NCI-H524 (cell line): Measurements from ENCODE around the gene NRCAM.

ENCODE experiments used
- DNase-seq, 2 experiments: peaks; one replicate each; lab custom pipeline; 2025; lab: John Stamatoyannopoulos, UW

NRCAM gene

GRCh38 chr7:108424013-108424412 lies 32.2 kb downstream of the NRCAM start:
- DNase-seq: no peak

- DNase-seq: no peak
Observed at GRCh38 chr7:108423089-108423989, 32.9 kb downstream of the NRCAM start.

- DNase-seq: peak in 1 of 2 experiments; percentile 24
Observed at GRCh38 chr7:108421720-108422331, 34.4 kb downstream of the NRCAM start.

GRCh38 chr7:108419961-108420908 lies 36.0 kb downstream of the NRCAM start:
- DNase-seq: no peak

GRCh38 chr7:108418946-108419345 lies 37.3 kb downstream of the NRCAM start:
- DNase-seq: peak; percentile 81 to 95

- DNase-seq: no peak
Observed at GRCh38 chr7:108417926-108418325, 38.3 kb downstream of the NRCAM start.

- DNase-seq: no peak
Observed at GRCh38 chr7:108417144-108417543, 39.1 kb downstream of the NRCAM start.

- no peak for DNase-seq
Observed at GRCh38 chr7:108415821-108416536, 40.3 kb downstream of the NRCAM start.

GRCh38 chr7:108415084-108415483 lies 41.2 kb downstream of the NRCAM start:
- no peak for DNase-seq

GRCh38 chr7:108413782-108414492 lies 42.3 kb downstream of the NRCAM start:
- DNase-seq: no peak

GRCh38 chr7:108413337-108413736 lies 42.9 kb downstream of the NRCAM start:
- no peak for DNase-seq

GRCh38 chr7:108409146-108409545 lies 47.1 kb downstream of the NRCAM start:
- peak; percentile 49 to 69 for DNase-seq

- DNase-seq: peak; percentile 26 to 76
Observed at GRCh38 chr7:108408296-108408991, 47.8 kb downstream of the NRCAM start.

- DNase-seq: peak; percentile 57 to 65
Observed at GRCh38 chr7:108407676-108408075, 48.6 kb downstream of the NRCAM start.

- no peak for DNase-seq
Observed at GRCh38 chr7:108406222-108406890, 49.9 kb downstream of the NRCAM start.

GRCh38 chr7:108404509-108405420 lies 51.5 kb downstream of the NRCAM start:
- no peak for DNase-seq

GRCh38 chr7:108403597-108404217 lies 52.5 kb downstream of the NRCAM start:
- peak in 1 of 2 experiments; percentile 19 for DNase-seq

GRCh38 chr7:108402865-108403264 lies 53.4 kb downstream of the NRCAM start:
- DNase-seq: no peak
